ENCODE results near the gene SWSAP1.

GRCh38 chr19:11420429-11421370 lies 46.2 kb downstream of the SWSAP1 start:
- TF ChIP-seq CTCF (IDR thresholded peaks at IDR 0.05), result no peak
- TF ChIP-seq POLR2A (IDR thresholded peaks at IDR 0.05; ENCODE audit: low read depth), result no peak
- no peak for TF ChIP-seq EP300 (IDR thresholded peaks at IDR 0.05)

All from esophagus muscularis mucosa (tissue), 4 donors.